Small intestine (tissue), 7 donors: ENCODE data around the gene SLF2. TPM values are rescaled to one million over a fixed set of nuclear protein-coding genes. Genes with fewer than 3 reads are reported as not detected.

Experiments used
- DNase-seq, 2 donors: peaks; one replicate each; pipeline versions ENCODE4 v3.0.0 to v3.0.0-alpha.2; 2013
- FAIRE-seq: peaks from 2 replicates; lab custom pipeline; 2012; peaks lifted over from hg19 to GRCh38; lab: Jason Lieb, UNC
- H3K27ac ChIP-seq, 3 donors: one replicate each; pipeline ENCODE4 v1.5.1; 2013; ENCODE audit warnings: low read length in 2 of 3, mild to moderate bottlenecking in 2 of 3, control low read depth in 1 of 3, inconsistent platforms in 1 of 3, low read depth in 1 of 3, moderate library complexity in 1 of 3
- H3K27me3 ChIP-seq, 3 donors: one replicate each; pipeline ENCODE4 v1.6.1; 2013; ENCODE audit warnings: low read length in 3 of 3, inconsistent platforms in 1 of 3; ENCODE audit not compliant: control insufficient read depth in 3 of 3, insufficient read depth in 3 of 3
- H3K36me3 ChIP-seq, 3 donors: one replicate each; pipeline ENCODE4 v1.6.1; 2013; ENCODE audit warnings: low read length in 3 of 3, inconsistent platforms in 1 of 3, low read depth in 1 of 3, mild to moderate bottlenecking in 1 of 3, moderate library complexity in 1 of 3; ENCODE audit not compliant: control insufficient read depth in 3 of 3, insufficient read depth in 2 of 3
- H3K4me1 ChIP-seq, 3 donors: one replicate each; pipeline ENCODE4 v1.6.1; 2013; ENCODE audit warnings: low read length in 2 of 3, inconsistent platforms in 1 of 3, low read depth in 1 of 3, mild to moderate bottlenecking in 1 of 3, moderate library complexity in 1 of 3; ENCODE audit not compliant: control insufficient read depth in 3 of 3, insufficient read depth in 2 of 3
- H3K4me3 ChIP-seq, 3 donors: one replicate each; pipeline ENCODE4 v1.5.1; 2013; ENCODE audit warnings: low read length in 3 of 3, control low read depth in 1 of 3, inconsistent platforms in 1 of 3, low read depth in 1 of 3, mild to moderate bottlenecking in 1 of 3, moderate library complexity in 1 of 3
- H3K9me3 ChIP-seq, 2 donors: one replicate each; pipeline ENCODE4 v1.6.1; 2013; ENCODE audit warnings: low read depth in 1 of 2, low read length in 1 of 2; ENCODE audit not compliant: control insufficient read depth in 2 of 2, insufficient read depth in 1 of 2
- WGBS, 3 donors: extraction: QIAGEN DNeasy Blood & Tissue Kit; methylation state at CpG; one replicate each; pipeline ENCODE4 v1.1.7; 2013; 5-methylcytosine and 5-hydroxymethylcytosine counted together
- polyA plus RNA-seq, 4 donors: library from polyadenylated mRNA; stranded (reverse) in 3 of 4; unstranded in 1 of 4; fragments of 200-250 nt in 3 of 4; fragments of 120-200 nt in 1 of 4; gene quantifications; one replicate each; pipeline versions ENCODE4 v1.2.1 to v1.2.3, GENCODE V29; 2013
- donor health status: healthy with polysubstance abuse.
- donor health status: control.
- donor health status: control.
- donor health status: Bipolar disorder and iron deficiency.
- donor health status: healthy.

SLF2 gene
- polyA plus RNA-seq, 4 donors, result 3.8 to 29.2 (median 5.6) TPM

- WGBS, 3 donors, result 37 to 61% (median 53%) methylated on average over 6 of the region's 6 CpGs
- FAIRE-seq, result no peak
- H3K27ac ChIP-seq, result peak overlapping the region in 1 of 3 donors; percentile 28
- peak in 1 of 2 donors; percentile 18 for DNase-seq
- peaks cover 0 to 8% (median 4%) of the 10 kb centered on the region in 3 donors for H3K4me1 ChIP-seq
- no peak overlapping the region for H3K4me3 ChIP-seq
- no peaks in the 10 kb centered on the region for H3K36me3 ChIP-seq
- no peaks in the 10 kb centered on the region for H3K27me3 ChIP-seq
- H3K9me3 ChIP-seq, result no peaks in the 10 kb centered on the region
Observed at GRCh38 chr10:100909501-100910263, 3.1 kb upstream of the SLF2 start.

DNA sequence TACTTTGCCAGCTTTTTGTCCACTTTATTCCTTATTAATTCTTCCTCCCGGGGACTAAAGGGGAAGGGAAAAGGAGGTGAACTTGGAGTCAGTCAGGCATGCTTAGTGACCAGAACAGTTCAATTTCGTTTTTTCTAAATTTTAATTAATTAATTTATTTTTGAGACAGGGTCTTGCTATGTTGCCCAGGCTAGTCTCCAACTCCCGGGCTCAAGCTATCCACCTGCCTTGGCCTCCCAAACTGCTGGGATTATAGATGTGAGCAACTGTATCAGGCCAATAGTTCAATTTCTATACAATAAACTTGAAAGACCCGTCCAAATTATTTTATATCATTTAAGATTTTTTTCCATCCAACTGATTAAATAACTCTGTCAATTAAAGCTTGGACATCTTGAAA lies 1.3 kb upstream of the SLF2 start:
- H3K9me3 ChIP-seq, result no peaks in the 10 kb centered on the region
- no peak for DNase-seq
- H3K4me3 ChIP-seq, result no peak overlapping the region
- FAIRE-seq, result no peak
- peaks cover 0 to 8% (median 4%) of the 10 kb centered on the region in 3 donors for H3K4me1 ChIP-seq
- H3K27me3 ChIP-seq, result no peaks in the 10 kb centered on the region
- 74 to 76% (median 75%) methylated on average over 4 of the region's 4 CpGs for WGBS, 3 donors
- no peak overlapping the region for H3K27ac ChIP-seq
- H3K36me3 ChIP-seq, result peaks cover 0 to under 1% (median 0%) of the 10 kb centered on the region in 3 donors

- DNase-seq (no peak), FAIRE-seq (no peak)
- Histone ChIP-seq H3K36me3 (peaks cover 2 to 3% (median 3%) of the 10 kb centered on the region in 3 donors), H3K27me3 (no peaks in the 10 kb centered on the region), H3K4me3 (peak overlapping the region; percentile 39 to 94 (median 81)), H3K27ac (peak overlapping the region; percentile 85 to 91 (median 91)), H3K9me3 (no peaks in the 10 kb centered on the region), H3K4me1 (peaks cover 0 to 8% (median 4%) of the 10 kb centered on the region in 3 donors)
- WGBS, 3 donors, result 2 to 8% (median 5%) methylated on average over 12 of the region's 12 CpGs
Observed at GRCh38 chr10:100912013-100912604, 654 bp upstream of the SLF2 start.

DNA sequence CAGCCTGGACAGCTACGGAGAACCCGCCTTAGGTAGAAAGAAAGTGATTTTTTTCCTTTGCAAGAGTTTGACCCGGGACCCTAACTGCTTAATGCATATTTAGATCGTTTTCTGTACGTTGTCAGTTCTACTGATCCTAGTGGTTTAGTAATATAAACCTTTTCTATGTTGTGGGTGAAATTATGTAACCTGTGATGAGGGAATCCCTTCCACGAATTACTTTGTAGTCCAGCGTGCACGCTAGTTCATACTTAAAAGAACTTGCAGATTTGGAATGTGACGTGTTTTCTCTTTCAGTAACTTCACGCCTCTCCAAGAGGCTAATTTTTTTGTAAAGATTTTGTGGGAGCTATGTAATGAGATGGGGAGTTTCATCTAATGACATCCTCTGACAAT lies 705 bp downstream of the SLF2 start:
- FAIRE-seq (no peak), DNase-seq (no peak)
- Histone ChIP-seq H3K4me1 (peaks cover 0 to 8% (median 4%) of the 10 kb centered on the region in 3 donors), H3K36me3 (peaks cover 2 to 10% (median 7%) of the 10 kb centered on the region in 3 donors), H3K27me3 (no peaks in the 10 kb centered on the region), H3K9me3 (no peaks in the 10 kb centered on the region), H3K4me3 (peak overlapping the region; percentile 81 to 95 (median 94)), H3K27ac (peak overlapping the region in 1 of 3 donors; percentile 86)
- 1 to 3% (median 2%) methylated on average over 10 of the region's 10 CpGs for WGBS, 3 donors

GRCh38 chr10:100917071-100917470 lies 4.3 kb downstream of the SLF2 start:
- Histone ChIP-seq H3K27ac (no peak overlapping the region), H3K27me3 (no peaks in the 10 kb centered on the region), H3K4me3 (no peak overlapping the region), H3K36me3 (peaks cover 5 to 24% (median 10%) of the 10 kb centered on the region in 3 donors), H3K4me1 (peaks cover 0 to 4% (median 0%) of the 10 kb centered on the region in 3 donors), H3K9me3 (no peaks in the 10 kb centered on the region)
- DNase-seq (no peak), FAIRE-seq (no peak)
- WGBS, 3 donors, result 87 to 93% (median 91%) methylated on average over 3 of the region's 3 CpGs

GRCh38 chr10:100923580-100923979 lies 10.8 kb downstream of the SLF2 start:
- no peaks in the 10 kb centered on the region for H3K4me1 ChIP-seq
- FAIRE-seq (no peak), DNase-seq (no peak)
- H3K27ac ChIP-seq, result no peak overlapping the region
- no peak overlapping the region for H3K4me3 ChIP-seq
- no peaks in the 10 kb centered on the region for H3K9me3 ChIP-seq
- peaks cover 7 to 32% (median 13%) of the 10 kb centered on the region in 3 donors for H3K36me3 ChIP-seq
- H3K27me3 ChIP-seq, result no peaks in the 10 kb centered on the region

DNA sequence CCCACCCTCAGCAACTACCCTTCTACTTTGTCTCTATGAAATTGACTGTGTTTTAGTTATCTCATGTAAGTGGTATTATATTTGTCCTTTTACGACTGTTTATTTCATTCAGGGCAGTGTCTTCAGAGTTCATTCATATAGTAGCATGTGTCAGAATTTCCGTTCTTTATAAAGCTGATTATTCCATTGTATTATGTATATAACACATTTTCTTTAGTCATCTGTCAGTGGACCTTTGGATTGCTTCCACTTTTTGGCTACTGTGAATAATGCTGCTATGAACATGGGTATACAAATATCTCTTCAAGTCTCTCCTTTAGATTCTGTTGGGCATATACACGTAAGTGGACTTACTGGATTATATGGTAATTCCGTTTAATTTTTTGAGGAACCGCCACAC lies 14.5 kb downstream of the SLF2 start:
- WGBS, 3 donors, result 89 to 92% (median 91%) methylated on average over 5 of the region's 5 CpGs
- no peaks in the 10 kb centered on the region for H3K27me3 ChIP-seq
- peak; percentile 30 for FAIRE-seq
- no peaks in the 10 kb centered on the region for H3K9me3 ChIP-seq
- H3K36me3 ChIP-seq, result peaks cover 5 to 24% (median 21%) of the 10 kb centered on the region in 3 donors
- no peak for DNase-seq
- no peaks in the 10 kb centered on the region for H3K4me1 ChIP-seq
- no peak overlapping the region for H3K4me3 ChIP-seq
- no peak overlapping the region for H3K27ac ChIP-seq

DNA sequence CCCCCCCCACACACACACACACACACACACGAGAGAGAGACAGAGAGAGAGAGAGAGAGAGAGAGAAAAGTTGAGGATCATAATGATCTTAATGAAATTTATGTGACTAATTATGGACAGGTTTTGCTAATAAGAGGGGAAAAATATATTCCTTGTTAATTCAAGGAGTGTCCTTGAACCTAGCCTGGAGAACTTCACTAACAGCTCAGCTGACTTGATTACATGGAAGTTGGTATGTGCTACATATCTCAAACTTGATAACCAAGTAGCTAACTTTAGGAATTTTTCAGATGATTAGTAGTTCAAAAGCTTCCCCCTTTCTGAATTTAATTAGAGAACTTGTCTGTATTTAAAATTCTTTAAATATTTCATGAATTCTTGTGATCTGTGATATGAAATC lies 15.3 kb downstream of the SLF2 start:
- Histone ChIP-seq H3K4me1 (no peaks in the 10 kb centered on the region), H3K27me3 (no peaks in the 10 kb centered on the region), H3K36me3 (peaks cover 5 to 26% (median 18%) of the 10 kb centered on the region in 3 donors), H3K9me3 (no peaks in the 10 kb centered on the region), H3K4me3 (no peak overlapping the region), H3K27ac (no peak overlapping the region)
- no peak for FAIRE-seq
- DNase-seq, result no peak
- WGBS, 3 donors, result 60 to 69% methylated on average over 1 of the region's 1 CpG; no CpG with 5 or more reads in 1 of the 3 donors
